H9 (cell line): Measurements from ENCODE around the gene TSPAN18. TPM values are rescaled to one million over a fixed set of nuclear protein-coding genes. Genes with fewer than 3 reads are reported as not detected.

ENCODE experiments used
- DNase-seq: peaks from one replicate; pipeline ENCODE4 v3.0.0-alpha.2; 2017
- H2AFZ ChIP-seq: one replicate; pipeline ENCODE4 v1.6.1; 2013; ENCODE audit warnings: mild to moderate bottlenecking, low read length, control low read depth, moderate library complexity
- H2AK5ac ChIP-seq: 2 replicates; pipeline ENCODE4 v1.6.1; 2013; ENCODE audit warnings: low read length, control low read depth, mixed read lengths; ENCODE audit not compliant: insufficient read length
- H2BK120ac ChIP-seq: one replicate; pipeline ENCODE4 v1.6.1; 2013; ENCODE audit warnings: low read depth, mild to moderate bottlenecking, low read length, control low read depth, inconsistent platforms; ENCODE audit not compliant: poor library complexity, severe bottlenecking
- H2BK12ac ChIP-seq: 2 replicates; pipeline ENCODE4 v1.6.1; 2013; ENCODE audit warnings: low read length, control low read depth, mixed read lengths, low read depth; ENCODE audit not compliant: insufficient read length
- H2BK15ac ChIP-seq: 2 replicates; pipeline ENCODE4 v1.6.1; 2013; ENCODE audit warnings: low read depth, low read length, control low read depth
- H2BK20ac ChIP-seq: one replicate; pipeline ENCODE4 v1.6.1; 2013; ENCODE audit warnings: low read depth, mild to moderate bottlenecking, low read length, control low read depth, inconsistent platforms; ENCODE audit not compliant: poor library complexity, severe bottlenecking
- H2BK5ac ChIP-seq: 2 replicates; pipeline ENCODE4 v1.6.1; 2013; ENCODE audit warnings: low read length, control low read depth, mixed read lengths; ENCODE audit not compliant: insufficient read length
- H3K14ac ChIP-seq: 2 replicates; pipeline ENCODE4 v1.6.1; 2013; ENCODE audit warnings: low read length, control low read depth; ENCODE audit not compliant: insufficient read depth
- H3K18ac ChIP-seq: 2 replicates; pipeline ENCODE4 v1.6.1; 2013; ENCODE audit warnings: low read depth, mild to moderate bottlenecking, mixed read lengths, low read length, control low read depth; ENCODE audit not compliant: insufficient read length
- H3K23ac ChIP-seq: 2 replicates; pipeline ENCODE4 v1.6.1; 2013; ENCODE audit warnings: low read length, control low read depth, mixed read lengths, low read depth; ENCODE audit not compliant: insufficient read length
- H3K23me2 ChIP-seq: 2 replicates; pipeline ENCODE4 v1.6.1; 2013; ENCODE audit warnings: low read depth, mild to moderate bottlenecking, mixed read lengths, low read length, control low read depth; ENCODE audit not compliant: insufficient read length, poor library complexity, severe bottlenecking
- H3K27ac ChIP-seq: 2 replicates; pipeline ENCODE4 v1.5.1; 2013; ENCODE audit warnings: low read length, control low read depth, mixed read lengths, low read depth; ENCODE audit not compliant: insufficient read length
- H3K27me3 ChIP-seq: 2 replicates; pipeline ENCODE4 v1.6.1; 2013; ENCODE audit warnings: low read length, control low read depth, inconsistent platforms; ENCODE audit not compliant: insufficient read depth
- H3K4ac ChIP-seq: 2 replicates; pipeline ENCODE4 v1.6.1; 2013; ENCODE audit warnings: low read depth, mild to moderate bottlenecking, control low read depth, inconsistent platforms, low read length, moderate library complexity
- H3K4me1 ChIP-seq: 2 replicates; pipeline ENCODE4 v1.6.1; 2013; ENCODE audit warnings: low read length, control low read depth, inconsistent platforms; ENCODE audit not compliant: insufficient read depth
- H3K4me2 ChIP-seq: 2 replicates; pipeline ENCODE4 v1.6.1; 2013; ENCODE audit warnings: low read length, control low read depth, mixed read lengths; ENCODE audit not compliant: insufficient read length, insufficient read depth
- H3K56ac ChIP-seq: 2 replicates; pipeline ENCODE4 v1.6.1; 2013; ENCODE audit warnings: low read depth, mild to moderate bottlenecking, mixed read lengths, low read length, control low read depth; ENCODE audit not compliant: insufficient read length
- H3K79me1 ChIP-seq: 2 replicates; pipeline ENCODE4 v1.6.1; 2013; ENCODE audit warnings: low read depth, mild to moderate bottlenecking, moderate library complexity, low read length, control low read depth, inconsistent platforms; ENCODE audit not compliant: insufficient read depth, poor library complexity, severe bottlenecking
- H3K79me2 ChIP-seq: 2 replicates; pipeline ENCODE4 v1.6.1; 2013; ENCODE audit warnings: low read length, control low read depth, inconsistent platforms; ENCODE audit not compliant: insufficient read depth
- H3K9ac ChIP-seq: 2 replicates; pipeline ENCODE4 v1.6.1; 2013; ENCODE audit warnings: low read length, control low read depth, mixed read lengths; ENCODE audit not compliant: insufficient read length; ENCODE audit errors: extremely low read depth
- H3K9me3 ChIP-seq: one replicate; pipeline ENCODE4 v1.6.1; 2013; ENCODE audit warnings: low read depth, low read length, inconsistent platforms; ENCODE audit not compliant: control insufficient read depth
- H3T11ph ChIP-seq: one replicate; pipeline ENCODE4 v1.6.1; 2013; ENCODE audit warnings: mild to moderate bottlenecking, low read length, control low read depth, inconsistent platforms
- H4K20me1 ChIP-seq: one replicate; pipeline ENCODE4 v1.6.1; 2013; ENCODE audit not compliant: control insufficient read depth, insufficient read length, insufficient read depth
- H4K5ac ChIP-seq: 2 replicates; pipeline ENCODE4 v1.6.1; 2013; ENCODE audit warnings: low read depth, mild to moderate bottlenecking, mixed read lengths, low read length, control low read depth; ENCODE audit not compliant: insufficient read length
- H4K8ac ChIP-seq: replicated peaks from 2 replicates; pipeline ENCODE4 v1.6.1; 2013; ENCODE audit warnings: low read length, control low read depth, mixed read lengths, low read depth; ENCODE audit not compliant: insufficient read length
- H4K91ac ChIP-seq: 2 replicates; pipeline ENCODE4 v1.6.1; 2013; ENCODE audit warnings: low read depth, mild to moderate bottlenecking, moderate library complexity, mixed read lengths, low read length, control low read depth; ENCODE audit not compliant: insufficient read length
- H3K27ac Mint-ChIP-seq, 3 experiments: 2 replicates in 2 of 3; 3 replicates in 1 of 3; pipeline ENCODE4 v1.8.0; 2020 to 2021; ENCODE audit warnings: mixed read lengths in 3 of 3, mild to moderate bottlenecking in 1 of 3, moderate library complexity in 1 of 3
- H3K27me3 Mint-ChIP-seq: 2 replicates; pipeline ENCODE4 v1.8.0; 2021; ENCODE audit warnings: low read depth, mild to moderate bottlenecking, moderate library complexity, mixed read lengths
- H3K36me3 Mint-ChIP-seq, 3 experiments: 2 replicates in 2 of 3; 3 replicates in 1 of 3; pipeline ENCODE4 v1.8.0; 2020 to 2021; ENCODE audit warnings: low read depth in 3 of 3, mixed read lengths in 3 of 3; ENCODE audit not compliant: insufficient read depth in 1 of 3
- H3K4me1 Mint-ChIP-seq, 2 experiments: 2 replicates each; pipeline ENCODE4 v1.8.0; 2020; ENCODE audit warnings: mixed read lengths in 2 of 2
- H3K4me3 Mint-ChIP-seq, 2 experiments: 2 replicates in 1 of 2; 3 replicates in 1 of 2; pipeline ENCODE4 v1.8.0; 2020 to 2021; ENCODE audit warnings: mild to moderate bottlenecking in 2 of 2, mixed read lengths in 2 of 2, moderate library complexity in 1 of 2
- H3K9me3 Mint-ChIP-seq, 2 experiments: 2 replicates in 1 of 2; 3 replicates in 1 of 2; pipeline ENCODE4 v1.8.0; 2020; ENCODE audit warnings: mild to moderate bottlenecking in 2 of 2, mixed read lengths in 2 of 2, moderate library complexity in 1 of 2
- WGBS: extraction: QIAGEN DNeasy Blood & Tissue Kit; methylation state at CpG from one replicate; pipeline ENCODE4 v1.1.7; 2013; ENCODE audit warnings: missing lambda C conversion rate, low lambda C conversion rate, mixed read lengths; ENCODE audit not compliant: insufficient read length; ENCODE audit errors: extremely low coverage; 5-methylcytosine and 5-hydroxymethylcytosine counted together
- total RNA-seq: library from RNA; stranded (reverse); gene quantifications from 2 replicates; pipeline ENCODE4 v1.2.1, GENCODE V29; 2021
- TF ChIP-seq, protein P1 (sequence below): fragments of 200-600 bp; sonication (generic); conservative IDR thresholded peaks from 3 replicates; pipeline ENCODE4 v1.8.0; 2021; ENCODE audit warnings: antibody characterized with exemption, mild to moderate bottlenecking

TSPAN18 gene
- total RNA-seq, 1 experiment from 2014 or later: 25.3 TPM

GRCh38 chr11:44903518-44903917 is 176.8 kb downstream of the TSPAN18 start:
- TF ChIP-seq, protein P1, sequence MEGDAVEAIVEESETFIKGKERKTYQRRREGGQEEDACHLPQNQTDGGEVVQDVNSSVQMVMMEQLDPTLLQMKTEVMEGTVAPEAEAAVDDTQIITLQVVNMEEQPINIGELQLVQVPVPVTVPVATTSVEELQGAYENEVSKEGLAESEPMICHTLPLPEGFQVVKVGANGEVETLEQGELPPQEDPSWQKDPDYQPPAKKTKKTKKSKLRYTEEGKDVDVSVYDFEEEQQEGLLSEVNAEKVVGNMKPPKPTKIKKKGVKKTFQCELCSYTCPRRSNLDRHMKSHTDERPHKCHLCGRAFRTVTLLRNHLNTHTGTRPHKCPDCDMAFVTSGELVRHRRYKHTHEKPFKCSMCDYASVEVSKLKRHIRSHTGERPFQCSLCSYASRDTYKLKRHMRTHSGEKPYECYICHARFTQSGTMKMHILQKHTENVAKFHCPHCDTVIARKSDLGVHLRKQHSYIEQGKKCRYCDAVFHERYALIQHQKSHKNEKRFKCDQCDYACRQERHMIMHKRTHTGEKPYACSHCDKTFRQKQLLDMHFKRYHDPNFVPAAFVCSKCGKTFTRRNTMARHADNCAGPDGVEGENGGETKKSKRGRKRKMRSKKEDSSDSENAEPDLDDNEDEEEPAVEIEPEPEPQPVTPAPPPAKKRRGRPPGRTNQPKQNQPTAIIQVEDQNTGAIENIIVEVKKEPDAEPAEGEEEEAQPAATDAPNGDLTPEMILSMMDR: no peak
- Histone ChIP-seq H3K79me2 (no peaks in the 10 kb centered on the region), H3K9me3 (no peaks in the 10 kb centered on the region), H4K8ac (no peak overlapping the region), H3K14ac (no peak overlapping the region), H2BK15ac (no peak overlapping the region), H2BK20ac (no peak overlapping the region), H4K91ac (no peak overlapping the region), H3K4me1 (peaks cover 6% of the 10 kb centered on the region; the same call in 1 of the 2 replicates), H3K18ac (no peak overlapping the region), H2BK5ac (no peak overlapping the region), H3K27me3 (no peaks in the 10 kb centered on the region), H3K56ac (no peak overlapping the region), H3K4ac (no peak overlapping the region), H2BK12ac (no peak overlapping the region), H3K79me1 (no peaks in the 10 kb centered on the region), H3K23ac (no peak overlapping the region), H2BK120ac (no peak overlapping the region), H2AFZ (no peak overlapping the region), H3K27ac (no peak overlapping the region), H2AK5ac (no peak overlapping the region), H3K4me2 (no peak overlapping the region), H4K20me1 (no peaks in the 10 kb centered on the region), H4K5ac (no peak overlapping the region), H3K23me2 (no peaks in the 10 kb centered on the region), H3T11ph (no peak overlapping the region), H3K9ac (no peak overlapping the region)
- DNase-seq: no peak
- WGBS: no CpG with 5 or more reads among the region's 3 CpGs
- Mint-ChIP-seq H3K9me3 (peaks cover 9% of the 10 kb centered on the region in 2 experiments; a peak in 3 of 5 replicates), H3K4me3 (peak overlapping the region in 1 of 2 experiments; percentile 21; a peak in 1 of 5 replicates), H3K27me3 (peaks cover 3% of the 10 kb centered on the region; the same call in 1 of the 2 replicates), H3K4me1 (peaks cover 34 to 45% of the 10 kb centered on the region in 2 experiments), H3K27ac (no peak overlapping the region), H3K36me3 (peaks cover 7 to 9% (median 8%) of the 10 kb centered on the region in 3 experiments; a peak in 4 of 7 replicates)
